GM19238 (cell line): ENCODE measurements around the gene VEGFB.

Experiments
- DNase-seq: peaks from one replicate; pipeline ENCODE4 v3.0.0; 2011; ENCODE audit warnings: low spot score; ENCODE audit not compliant: insufficient read length

Gene VEGFB

GRCh38 chr11:64230171-64230984, 4.0 kb upstream of the VEGFB start, which contains the start of gene DNAJC4:
Gene DNAJC4 (plus strand): TSS chr11:64230548. CDS start chr11:64230855, 307 bp downstream.
- peak; percentile 91 for DNase-seq

GRCh38 chr11:64230985-64231365, 3.4 kb upstream of the VEGFB start:
- no peak for DNase-seq

GRCh38 chr11:64231546-64231945, 2.8 kb upstream of the VEGFB start:
- DNase-seq = no peak

GRCh38 chr11:64232182-64232966, 2.0 kb upstream of the VEGFB start:
- DNase-seq = no peak

- no peak for DNase-seq
These were observed 1.4 kb upstream of the VEGFB start for GRCh38 chr11:64232967-64233315.

- no peak for DNase-seq
These were observed 429 bp downstream of the VEGFB start for GRCh38 chr11:64234647-64235379.

- no peak for DNase-seq
These were observed 1.2 kb downstream of the VEGFB start for GRCh38 chr11:64235437-64236161.

- no peak for DNase-seq
These were observed 3.1 kb downstream of the VEGFB start for GRCh38 chr11:64237484-64237951.

- DNase-seq = no peak
These were observed 3.7 kb downstream of the VEGFB start for GRCh38 chr11:64238076-64238475.

GRCh38 chr11:64238999-64239398, 4.6 kb downstream of the VEGFB start:
- no peak for DNase-seq

GRCh38 chr11:64239662-64240434, 5.5 kb downstream of the VEGFB start:
- no peak for DNase-seq

- DNase-seq = peak; percentile 97
These were observed 6.3 kb downstream of the VEGFB start, which contains the start of gene FKBP2 for GRCh38 chr11:64240435-64241240. Gene FKBP2 (plus strand): TSS chr11:64241095. CDS start chr11:64242388, 1,293 bp downstream.

GRCh38 chr11:64241241-64241490, 6.8 kb downstream of the VEGFB start:
- peak; percentile 92 for DNase-seq

GRCh38 chr11:64241491-64242374, 7.3 kb downstream of the VEGFB start:
- DNase-seq = no peak

GRCh38 chr11:64243236-64243854, 9.0 kb downstream of the VEGFB start:
- no peak for DNase-seq

- no peak for DNase-seq
These were observed 9.7 kb downstream of the VEGFB start for GRCh38 chr11:64244107-64244506.

- no peak for DNase-seq
These were observed 10.6 kb downstream of the VEGFB start for GRCh38 chr11:64244966-64245365.

GRCh38 chr11:64245401-64245796, 11.0 kb downstream of the VEGFB start:
- no peak for DNase-seq
